HuH-7 (cell line): ENCODE data around the gene ADAMTS17.

Experiments
- DNase-seq: peaks from one replicate; pipeline ENCODE4 v3.0.0; 2011; ENCODE audit warnings: low spot score

Gene ADAMTS17

DNA sequence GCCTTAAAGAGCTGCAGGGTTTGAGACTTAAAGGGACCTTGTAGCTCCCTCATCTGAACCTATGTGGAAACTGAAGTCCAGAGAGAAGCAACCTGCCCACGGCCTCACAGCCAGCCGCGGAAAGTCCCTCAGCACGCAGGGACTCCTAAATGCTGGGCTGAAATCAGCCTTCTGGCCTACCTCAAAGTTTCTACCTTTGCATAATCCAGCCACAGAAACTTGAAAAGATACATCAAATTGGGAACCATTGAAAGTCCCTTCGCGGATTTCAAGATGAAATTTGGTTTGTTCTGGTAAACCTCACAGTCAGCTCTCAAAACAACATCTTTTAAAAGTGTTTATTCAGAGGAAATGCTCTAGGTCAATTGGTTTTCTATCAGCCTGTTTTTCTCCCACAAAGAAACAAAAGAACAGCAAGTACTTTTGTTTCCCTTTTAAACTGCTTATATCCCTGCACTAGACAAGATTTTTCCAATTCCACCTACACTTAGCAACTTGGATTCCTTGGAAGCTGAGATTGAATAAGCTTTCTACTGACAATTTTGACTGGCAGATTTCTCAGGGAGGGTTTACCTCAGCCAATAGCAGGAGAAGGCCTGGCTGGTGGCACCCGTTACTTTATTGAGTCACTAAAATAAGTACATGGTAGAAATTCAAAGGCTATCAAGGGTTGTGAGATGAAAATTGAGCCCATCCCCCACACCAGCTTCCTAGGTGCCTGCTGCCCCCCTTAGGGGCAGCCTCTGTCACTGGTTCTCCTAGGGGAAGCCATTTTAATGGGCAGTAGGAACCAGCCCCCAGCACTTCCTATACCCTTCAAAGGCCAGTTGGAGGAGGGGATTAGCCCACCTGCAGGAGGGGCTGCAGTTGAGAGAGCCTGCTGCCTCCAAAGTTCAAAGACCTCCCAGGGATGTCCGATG is 171.2 kb downstream of the ADAMTS17 start:
- no peak for DNase-seq

DNA sequence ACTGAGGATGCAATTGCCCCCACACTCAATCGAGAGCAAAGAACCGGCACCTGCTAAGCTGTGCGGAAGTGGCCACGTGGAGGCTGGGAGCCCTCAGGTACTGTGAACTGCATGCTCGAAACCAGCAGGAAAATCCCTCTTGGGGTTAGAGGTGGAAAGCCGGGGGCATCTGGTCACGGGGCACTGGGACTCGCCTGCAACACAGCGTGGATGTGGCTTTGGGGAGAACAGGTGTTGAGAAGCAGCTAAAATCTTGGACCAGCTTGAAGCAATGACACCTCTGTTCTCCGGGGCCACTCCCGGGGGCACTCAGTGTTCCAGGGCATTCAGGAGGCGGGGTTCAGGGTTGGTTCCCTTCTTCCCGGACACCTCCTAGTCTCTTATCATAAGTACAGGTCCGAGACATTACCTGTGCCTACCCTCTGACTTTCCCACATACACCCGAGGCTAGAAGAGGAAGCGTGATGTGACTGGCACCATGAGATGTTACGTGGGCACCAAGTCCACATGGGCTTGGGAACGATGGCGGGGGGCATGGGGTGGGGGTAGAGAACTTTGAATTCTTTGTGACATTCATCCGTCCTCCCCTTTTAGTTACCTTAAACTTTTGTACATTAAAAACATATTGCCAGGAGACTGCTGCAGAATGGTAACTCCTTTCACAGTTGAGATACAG is 172.0 kb downstream of the ADAMTS17 start:
- DNase-seq, result no peak

- DNase-seq, result no peak
These were observed 173.0 kb downstream of the ADAMTS17 start for GRCh38 chr15:100168787-100169186.

- no peak for DNase-seq
These were observed 173.8 kb downstream of the ADAMTS17 start for GRCh38 chr15:100167884-100168375.

- no peak for DNase-seq
These were observed 175.5 kb downstream of the ADAMTS17 start for GRCh38 chr15:100166313-100166712.

DNA sequence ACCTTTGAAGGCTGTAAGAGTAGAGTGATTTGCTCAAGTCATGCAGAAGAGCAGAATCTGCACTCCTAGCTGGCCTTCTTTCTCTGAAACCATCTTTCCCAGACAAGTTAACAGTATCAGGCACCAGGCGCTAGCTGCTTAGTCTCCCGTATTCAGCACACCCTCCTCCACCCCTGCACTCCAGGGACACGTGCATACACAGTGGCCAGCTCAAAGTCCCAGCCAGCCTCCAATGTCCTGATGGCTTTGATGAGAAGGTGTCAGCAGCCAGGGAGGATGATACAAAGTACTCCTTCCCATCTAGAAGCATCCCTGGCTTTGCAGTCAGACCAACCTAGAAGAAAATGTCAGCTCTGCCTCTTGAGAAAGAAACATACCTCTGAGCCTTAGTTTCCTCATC is 177.8 kb downstream of the ADAMTS17 start:
- DNase-seq, result no peak

- DNase-seq, result no peak
These were observed 180.8 kb downstream of the ADAMTS17 start for GRCh38 chr15:100160953-100161352.

DNA sequence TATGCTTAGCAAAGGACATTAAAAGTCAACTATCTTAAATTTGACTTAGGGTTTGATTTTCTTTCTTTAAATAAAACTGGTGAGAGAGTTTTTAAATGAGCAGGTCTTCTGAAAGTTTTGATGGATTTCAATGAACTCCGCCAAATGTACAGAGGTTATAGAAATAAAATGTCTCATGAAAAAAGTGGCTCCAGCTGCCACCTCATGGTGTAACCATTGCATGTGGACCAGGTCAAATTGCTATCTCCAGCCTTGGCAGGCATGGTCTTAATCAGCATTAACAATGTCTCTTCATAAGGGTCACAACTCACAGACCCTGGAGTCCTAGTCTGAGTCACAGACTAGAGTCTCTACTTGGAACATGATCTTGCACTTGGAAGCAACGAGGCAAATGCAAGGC is 182.3 kb downstream of the ADAMTS17 start:
- DNase-seq, result no peak

GRCh38 chr15:100158356-100158755 is 183.4 kb downstream of the ADAMTS17 start:
- DNase-seq, result no peak

- DNase-seq, result no peak
These were observed 185.6 kb downstream of the ADAMTS17 start for GRCh38 chr15:100156201-100156600.

GRCh38 chr15:100154338-100154737 is 187.4 kb downstream of the ADAMTS17 start:
- no peak for DNase-seq

GRCh38 chr15:100152463-100152862 is 189.3 kb downstream of the ADAMTS17 start:
- no peak for DNase-seq

- no peak for DNase-seq
These were observed 190.9 kb downstream of the ADAMTS17 start for GRCh38 chr15:100150906-100151305.

GRCh38 chr15:100147828-100148227 is 193.9 kb downstream of the ADAMTS17 start:
- no peak for DNase-seq

DNA sequence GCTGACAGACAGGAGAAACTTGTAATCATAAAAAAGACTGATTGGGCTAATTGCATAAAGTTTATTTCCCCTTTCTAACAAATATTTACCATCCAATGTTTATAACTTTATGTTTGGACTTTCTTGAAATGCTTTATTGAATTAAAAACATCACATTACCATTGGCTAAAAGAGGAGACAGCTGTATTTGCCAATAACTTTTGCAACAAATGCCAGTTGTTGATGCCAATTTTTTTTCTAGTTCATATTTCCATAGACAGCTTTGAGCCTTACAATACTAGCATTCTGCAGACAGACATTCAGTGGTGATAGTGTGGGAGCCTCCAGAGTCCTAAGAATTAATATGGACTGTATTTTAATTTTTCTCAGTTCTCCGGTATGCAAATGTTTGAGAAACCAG is 198.4 kb downstream of the ADAMTS17 start:
- DNase-seq, result no peak

DNA sequence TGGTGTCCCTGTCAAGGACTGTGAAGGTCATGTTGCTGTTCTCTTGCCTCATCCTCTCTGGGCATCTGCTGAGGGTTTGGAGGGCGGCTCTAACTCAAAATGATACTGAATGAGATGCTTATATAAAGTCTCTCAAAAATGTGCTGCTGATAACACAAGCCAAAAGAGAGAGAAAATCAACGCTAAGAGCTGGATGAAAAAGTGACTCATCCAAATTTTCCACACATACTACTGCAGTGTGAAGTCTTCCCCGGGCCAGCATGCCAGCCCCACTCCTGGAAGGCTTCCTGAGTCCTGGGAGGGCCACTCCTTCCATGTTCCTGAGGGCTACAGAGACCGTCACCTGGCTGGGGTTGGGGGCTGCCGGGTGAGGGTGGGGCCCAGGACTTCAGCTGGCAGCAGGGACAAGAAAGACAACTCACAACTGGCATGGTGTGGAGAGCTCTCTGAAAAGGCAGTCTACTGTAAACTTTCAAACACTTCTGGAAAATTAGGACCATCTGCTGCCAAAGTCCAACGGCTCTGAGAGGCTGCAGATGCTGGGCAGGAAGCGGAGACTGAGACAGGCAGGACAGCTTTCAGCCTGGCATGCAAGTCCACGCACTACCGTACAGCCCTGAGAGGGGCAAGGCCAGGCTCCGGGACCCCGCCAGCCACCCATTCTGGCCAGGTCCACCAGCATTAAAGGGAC is 200.3 kb downstream of the ADAMTS17 start:
- no peak for DNase-seq

DNA sequence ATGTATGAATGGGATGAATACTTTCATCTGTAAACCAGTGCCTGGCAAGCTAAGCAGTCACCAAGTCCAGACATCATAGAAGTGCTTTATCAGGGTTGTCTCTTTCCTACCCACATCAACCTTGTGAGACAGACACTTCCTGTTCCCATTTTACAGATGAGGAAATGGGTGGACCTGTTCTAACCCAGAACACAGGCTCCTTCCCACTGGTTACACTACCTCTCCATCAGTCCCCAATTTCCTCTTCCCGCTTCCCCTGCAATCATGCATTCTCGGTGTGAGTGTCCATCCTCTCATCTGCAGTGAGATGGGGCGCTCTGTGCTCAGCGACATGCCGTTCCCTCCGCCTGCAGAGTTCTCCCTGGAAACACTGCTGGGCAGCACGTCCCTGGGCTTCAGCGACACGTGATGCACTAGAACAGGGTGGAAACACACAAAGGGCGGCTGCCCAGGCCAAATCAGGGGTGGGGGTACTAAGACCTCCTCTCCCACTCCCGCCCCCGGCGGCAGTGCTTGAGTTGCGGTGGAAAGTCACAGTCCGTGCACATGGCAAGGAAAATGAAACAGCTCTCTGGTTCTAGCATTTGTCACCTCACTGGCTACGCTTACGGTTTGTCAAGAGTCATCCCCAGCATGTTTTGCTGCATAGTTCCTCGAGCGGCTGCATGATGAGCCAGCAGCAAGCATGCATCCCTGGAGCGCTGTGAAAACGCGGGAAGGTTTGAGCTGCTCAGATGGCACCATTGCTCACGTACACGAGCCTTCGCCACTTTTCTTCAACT is 201.1 kb downstream of the ADAMTS17 start:
- no peak for DNase-seq

- DNase-seq, result no peak
These were observed 207.2 kb downstream of the ADAMTS17 start for GRCh38 chr15:100134586-100134985.

DNA sequence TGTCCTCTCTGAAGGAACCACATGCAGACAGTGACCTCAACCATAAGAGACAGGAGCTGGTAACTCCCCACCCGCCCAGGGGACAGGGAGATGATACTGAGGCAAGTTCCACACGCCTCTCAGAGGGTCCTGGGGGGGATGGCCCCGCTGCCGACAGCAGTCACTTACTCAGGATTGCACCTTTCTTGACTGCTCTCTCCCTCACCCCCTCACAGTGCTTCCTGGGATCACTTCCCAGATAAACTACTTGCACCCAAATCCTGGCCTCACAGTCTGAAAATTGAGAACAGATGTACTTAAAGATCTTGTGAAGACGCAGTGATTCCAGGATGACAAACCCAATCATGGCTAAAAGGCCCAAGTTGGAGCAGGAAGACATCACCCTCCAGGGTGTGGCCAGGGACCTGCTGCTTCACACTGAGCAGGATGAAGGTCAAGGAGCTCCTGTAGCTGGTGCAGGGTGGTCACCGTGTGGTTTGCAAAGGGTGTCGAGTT is 207.6 kb downstream of the ADAMTS17 start:
- no peak for DNase-seq

GRCh38 chr15:100133001-100133400 is 208.8 kb downstream of the ADAMTS17 start:
- DNase-seq, result no peak

GRCh38 chr15:100132309-100132708 is 209.5 kb downstream of the ADAMTS17 start:
- DNase-seq, result no peak
